PFSK-1 (cell line): ENCODE results near the gene PLAU.

Experiments
- POLR2AphosphoS5 ChIP-seq: IDR thresholded peaks from 2 replicates; pipeline ENCODE4 v1.6.1; 2012; ENCODE audit warnings: low read depth, mild to moderate bottlenecking, control low read depth, low read length, moderate library complexity
- SIN3A ChIP-seq: IDR thresholded peaks from 2 replicates; pipeline ENCODE4 v1.6.1; 2012; ENCODE audit warnings: mild to moderate bottlenecking, low read length, moderate library complexity, borderline replicate concordance; ENCODE audit not compliant: insufficient read depth
- TF ChIP-seq, protein P1 (sequence below), 2 experiments: IDR thresholded peaks; 2 replicates each; pipeline versions ENCODE4 v1.6.1 to v1.8.0; 2011 to 2012; ENCODE audit warnings: low read depth in 2 of 2, low read length in 2 of 2, control low read depth in 1 of 2, inconsistent platforms in 1 of 2, mild to moderate bottlenecking in 1 of 2, moderate library complexity in 1 of 2; ENCODE audit not compliant: insufficient read depth in 1 of 2

- TF ChIP-seq, protein P1, sequence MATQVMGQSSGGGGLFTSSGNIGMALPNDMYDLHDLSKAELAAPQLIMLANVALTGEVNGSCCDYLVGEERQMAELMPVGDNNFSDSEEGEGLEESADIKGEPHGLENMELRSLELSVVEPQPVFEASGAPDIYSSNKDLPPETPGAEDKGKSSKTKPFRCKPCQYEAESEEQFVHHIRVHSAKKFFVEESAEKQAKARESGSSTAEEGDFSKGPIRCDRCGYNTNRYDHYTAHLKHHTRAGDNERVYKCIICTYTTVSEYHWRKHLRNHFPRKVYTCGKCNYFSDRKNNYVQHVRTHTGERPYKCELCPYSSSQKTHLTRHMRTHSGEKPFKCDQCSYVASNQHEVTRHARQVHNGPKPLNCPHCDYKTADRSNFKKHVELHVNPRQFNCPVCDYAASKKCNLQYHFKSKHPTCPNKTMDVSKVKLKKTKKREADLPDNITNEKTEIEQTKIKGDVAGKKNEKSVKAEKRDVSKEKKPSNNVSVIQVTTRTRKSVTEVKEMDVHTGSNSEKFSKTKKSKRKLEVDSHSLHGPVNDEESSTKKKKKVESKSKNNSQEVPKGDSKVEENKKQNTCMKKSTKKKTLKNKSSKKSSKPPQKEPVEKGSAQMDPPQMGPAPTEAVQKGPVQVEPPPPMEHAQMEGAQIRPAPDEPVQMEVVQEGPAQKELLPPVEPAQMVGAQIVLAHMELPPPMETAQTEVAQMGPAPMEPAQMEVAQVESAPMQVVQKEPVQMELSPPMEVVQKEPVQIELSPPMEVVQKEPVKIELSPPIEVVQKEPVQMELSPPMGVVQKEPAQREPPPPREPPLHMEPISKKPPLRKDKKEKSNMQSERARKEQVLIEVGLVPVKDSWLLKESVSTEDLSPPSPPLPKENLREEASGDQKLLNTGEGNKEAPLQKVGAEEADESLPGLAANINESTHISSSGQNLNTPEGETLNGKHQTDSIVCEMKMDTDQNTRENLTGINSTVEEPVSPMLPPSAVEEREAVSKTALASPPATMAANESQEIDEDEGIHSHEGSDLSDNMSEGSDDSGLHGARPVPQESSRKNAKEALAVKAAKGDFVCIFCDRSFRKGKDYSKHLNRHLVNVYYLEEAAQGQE (IDR thresholded peaks at IDR 0.05; ENCODE audit: insufficient read depth in 1 of 2, low read depth in 2 of 2, low read length in 2 of 2), result no peak
- TF ChIP-seq SIN3A (no peak), POLR2AphosphoS5 (no peak)
These were observed 43.7 kb upstream of the PLAU start for GRCh38 chr10:73867126-73867807.
